ENCODE results near the gene GLIS1.

The GLIS1 gene

DNA sequence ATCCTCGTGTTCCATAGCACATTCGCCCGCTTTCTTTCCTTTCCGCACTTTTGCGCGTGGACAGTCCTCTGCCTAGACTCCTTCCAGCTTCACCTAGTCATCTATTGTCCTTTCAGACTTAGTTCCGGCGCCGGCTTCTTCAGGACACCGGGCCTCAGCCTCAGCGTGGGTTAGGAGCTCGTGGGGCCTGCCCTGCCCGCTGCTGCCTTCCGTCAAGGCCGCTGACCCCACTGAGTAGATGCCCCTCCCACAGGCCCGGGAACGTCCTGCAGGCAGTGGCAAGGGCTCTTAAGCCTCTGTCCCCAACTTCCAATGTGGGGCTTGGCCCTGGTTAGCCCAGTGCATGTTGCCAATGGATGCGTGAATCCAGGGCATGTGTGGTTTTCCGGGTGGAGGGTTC is 268.4 kb downstream of the GLIS1 start:
- DNase-seq (ENCODE audit: insufficient read length, low spot score) = no peak
- no peak for FAIRE-seq
- no peak for TF ChIP-seq POLR2A (IDR thresholded peaks at IDR 0.05; ENCODE audit: low read depth, low read length)

DNA sequence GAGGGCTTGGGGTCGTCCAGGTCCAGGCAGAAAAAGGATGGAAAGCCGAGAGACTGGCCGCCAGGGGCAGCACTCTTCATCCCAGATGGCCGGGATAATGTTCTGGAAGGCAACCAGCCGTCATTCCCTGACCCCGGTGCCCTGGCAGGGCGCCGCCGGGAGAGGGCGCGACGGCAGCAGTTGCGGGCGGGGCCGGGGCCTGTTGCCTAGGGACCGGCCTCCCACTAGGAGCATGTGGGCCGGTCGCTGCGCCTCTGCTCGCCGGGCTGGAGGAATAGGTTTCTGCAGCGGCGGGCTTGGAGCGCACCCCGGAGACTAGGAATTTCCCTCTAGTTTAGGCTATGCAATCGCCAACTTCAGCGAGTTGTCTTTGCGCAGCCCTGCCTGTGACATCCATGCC is 268.8 kb downstream of the GLIS1 start:
- FAIRE-seq = no peak

DNA sequence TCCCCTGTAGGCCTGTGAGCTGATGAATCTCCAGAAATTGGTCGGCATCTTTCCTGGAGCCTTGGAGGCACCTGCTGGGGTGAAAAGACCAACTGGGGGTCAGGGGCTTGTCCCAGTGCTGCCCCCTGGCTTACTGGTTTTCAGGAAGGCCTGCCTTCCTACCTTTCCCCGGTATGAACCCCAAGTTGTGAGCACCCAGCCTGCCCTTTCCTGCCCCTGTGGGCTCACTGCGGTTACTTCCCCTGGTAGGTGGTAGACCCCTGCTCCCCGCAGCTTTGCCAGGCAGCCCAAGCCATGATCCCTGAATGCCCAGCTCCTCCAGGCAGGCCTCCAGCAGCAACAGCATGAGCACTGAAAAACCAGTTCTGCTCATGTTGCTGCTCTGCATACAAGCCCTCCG is 269.6 kb downstream of the GLIS1 start:
- no peak for TF ChIP-seq POLR2A (IDR thresholded peaks at IDR 0.05; ENCODE audit: low read depth, low read length)
- FAIRE-seq (no peak), DNase-seq (ENCODE audit: insufficient read length, low spot score) (no peak)

More for the DNA sequence above, 268.8 kb downstream of the GLIS1 start:
- no peak for DNase-seq (ENCODE audit: insufficient read length, low spot score)
- no peak for TF ChIP-seq POLR2A (IDR thresholded peaks at IDR 0.05; ENCODE audit: low read depth, low read length)

DNA sequence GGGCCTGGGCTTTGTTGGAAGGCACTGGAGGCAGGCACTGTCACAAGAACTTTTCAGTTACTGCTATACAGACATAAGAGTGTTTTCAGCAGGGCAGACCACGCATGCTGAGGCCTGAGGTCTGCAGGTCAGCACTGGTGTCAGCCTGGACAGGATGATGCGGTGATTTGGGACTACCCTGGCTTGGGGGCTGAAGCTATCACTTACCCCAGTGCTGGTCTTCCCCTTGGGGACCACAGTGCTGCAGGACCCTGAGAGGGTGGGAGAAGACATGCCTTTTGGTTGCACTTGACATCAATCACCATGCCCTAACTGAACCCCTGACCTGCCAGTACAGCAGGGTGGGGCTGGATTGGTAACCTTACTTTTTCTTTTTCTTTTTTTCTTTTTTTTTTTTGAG is 270.6 kb downstream of the GLIS1 start:
- TF ChIP-seq POLR2A (IDR thresholded peaks at IDR 0.05; ENCODE audit: low read depth, low read length) = no peak
- FAIRE-seq (no peak), DNase-seq (ENCODE audit: insufficient read length, low spot score) (no peak)

DNA sequence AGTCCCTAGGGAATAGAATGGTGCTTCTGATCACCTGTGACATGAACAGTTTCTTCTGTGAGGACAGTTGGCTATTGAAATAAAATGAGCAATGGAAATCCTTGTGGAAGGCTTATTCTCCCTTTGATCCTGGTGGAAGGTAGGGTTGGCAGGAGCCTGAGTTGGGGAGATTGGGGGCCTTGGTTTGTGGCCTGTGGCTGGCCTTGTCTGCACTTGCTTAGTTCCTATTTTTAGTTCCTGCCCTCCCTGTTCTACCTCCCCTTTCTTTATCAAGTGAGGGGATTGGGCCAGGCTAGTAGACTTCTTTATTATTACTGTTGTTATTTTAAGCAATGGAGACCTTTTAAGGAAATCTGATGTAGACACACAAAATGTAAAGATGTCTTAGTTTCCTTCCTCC is 271.6 kb downstream of the GLIS1 start:
- no peak for TF ChIP-seq POLR2A (IDR thresholded peaks at IDR 0.05; ENCODE audit: low read depth, low read length)
- FAIRE-seq = no peak
- no peak for DNase-seq (ENCODE audit: insufficient read length, low spot score)

DNA sequence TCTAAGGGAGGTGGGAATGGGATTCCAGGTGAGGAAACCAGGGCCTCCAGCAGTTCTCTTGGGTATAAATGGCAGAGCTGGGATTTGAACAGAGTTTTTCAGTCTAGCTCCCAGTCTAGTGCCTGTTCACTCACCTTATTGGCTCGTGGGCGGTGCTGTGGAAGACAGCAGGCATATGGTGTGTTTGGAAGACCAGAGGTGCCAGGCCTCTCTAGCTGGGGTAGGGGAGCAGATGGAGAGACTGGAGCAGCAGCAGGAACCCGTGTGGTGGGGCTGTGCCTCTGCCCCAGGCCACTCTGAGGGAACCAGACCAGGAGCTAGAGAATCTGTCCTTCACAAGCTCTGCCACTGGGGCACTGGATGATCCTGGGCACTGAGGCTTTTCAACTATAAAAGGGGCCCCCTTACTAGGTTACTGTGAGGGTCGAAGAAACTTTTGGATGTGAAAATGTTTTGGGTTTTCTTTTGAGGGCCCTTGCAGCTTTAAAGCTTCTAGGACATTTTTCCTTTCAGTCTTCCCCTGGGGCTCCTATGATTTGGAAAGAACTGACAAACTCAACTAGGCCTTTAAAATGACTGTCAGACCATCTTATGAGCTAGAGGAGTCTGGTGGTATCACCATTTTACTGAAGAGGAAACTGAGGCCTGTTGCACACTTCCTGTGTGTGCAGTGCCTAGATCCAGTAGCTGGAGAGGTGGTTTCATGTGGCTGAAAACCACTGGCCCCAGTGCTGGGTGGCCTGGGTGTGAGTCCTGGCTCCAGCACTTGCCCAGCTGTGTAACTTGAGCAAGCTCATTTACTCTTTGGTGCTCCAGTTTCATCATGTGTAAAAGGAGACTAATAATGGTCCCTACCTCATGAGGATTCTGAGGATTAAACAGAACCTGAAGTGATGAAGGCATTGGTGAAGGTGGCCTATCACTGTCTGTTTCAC is 273.7 kb downstream of the GLIS1 start:
- FAIRE-seq (no peak), DNase-seq (ENCODE audit: insufficient read length, low spot score) (no peak)
- no peak for TF ChIP-seq POLR2A (IDR thresholded peaks at IDR 0.05; ENCODE audit: low read depth, low read length)

DNA sequence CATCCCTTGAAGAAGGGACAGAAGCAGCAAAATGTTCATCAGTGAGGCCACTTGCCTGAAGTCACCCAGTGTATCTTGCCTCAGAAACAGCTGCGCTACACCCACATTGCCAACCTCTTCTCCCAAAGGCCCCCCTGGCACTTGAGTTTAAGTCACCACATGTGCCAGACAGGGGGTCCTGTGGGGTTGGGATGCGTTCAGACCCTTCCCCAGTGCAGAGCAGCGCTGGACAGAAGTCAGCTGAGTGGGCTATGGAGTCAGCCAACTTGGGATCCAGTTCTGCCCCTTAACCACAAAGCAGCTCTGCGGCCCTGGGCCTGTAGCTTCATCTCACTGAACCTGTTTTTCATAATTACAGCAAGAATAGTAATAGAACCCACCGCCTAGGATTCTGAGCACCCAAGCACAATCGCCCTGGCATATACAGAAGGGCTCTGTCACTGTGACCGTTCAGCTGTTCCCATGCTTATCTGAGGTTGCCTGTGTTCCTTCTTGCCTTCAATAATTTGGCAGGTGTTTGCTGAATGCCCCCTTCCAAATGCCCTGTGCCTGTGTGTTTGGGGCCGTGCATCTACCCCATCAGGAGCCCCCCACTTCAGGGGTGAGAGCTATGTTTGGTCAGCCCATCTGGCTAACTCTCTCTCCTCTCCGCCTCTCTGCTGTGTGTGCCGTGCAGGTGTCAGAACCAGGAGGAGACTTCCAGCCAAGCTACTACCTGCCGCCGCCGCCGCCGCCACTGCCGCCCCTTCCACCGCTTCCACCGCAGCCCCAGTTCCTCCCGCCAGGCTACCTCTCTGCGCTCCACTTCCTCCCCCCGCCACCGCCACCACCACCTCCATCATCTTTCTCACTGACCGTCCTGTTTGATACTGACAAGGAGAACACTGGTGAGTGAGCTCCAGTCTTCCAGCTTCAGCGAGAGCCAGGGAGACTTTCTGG is 274.7 kb downstream of the GLIS1 start:
- DNase-seq (ENCODE audit: insufficient read length, low spot score) (no peak), FAIRE-seq (no peak)
- TF ChIP-seq POLR2A (IDR thresholded peaks at IDR 0.05; ENCODE audit: low read depth, low read length) = no peak

DNA sequence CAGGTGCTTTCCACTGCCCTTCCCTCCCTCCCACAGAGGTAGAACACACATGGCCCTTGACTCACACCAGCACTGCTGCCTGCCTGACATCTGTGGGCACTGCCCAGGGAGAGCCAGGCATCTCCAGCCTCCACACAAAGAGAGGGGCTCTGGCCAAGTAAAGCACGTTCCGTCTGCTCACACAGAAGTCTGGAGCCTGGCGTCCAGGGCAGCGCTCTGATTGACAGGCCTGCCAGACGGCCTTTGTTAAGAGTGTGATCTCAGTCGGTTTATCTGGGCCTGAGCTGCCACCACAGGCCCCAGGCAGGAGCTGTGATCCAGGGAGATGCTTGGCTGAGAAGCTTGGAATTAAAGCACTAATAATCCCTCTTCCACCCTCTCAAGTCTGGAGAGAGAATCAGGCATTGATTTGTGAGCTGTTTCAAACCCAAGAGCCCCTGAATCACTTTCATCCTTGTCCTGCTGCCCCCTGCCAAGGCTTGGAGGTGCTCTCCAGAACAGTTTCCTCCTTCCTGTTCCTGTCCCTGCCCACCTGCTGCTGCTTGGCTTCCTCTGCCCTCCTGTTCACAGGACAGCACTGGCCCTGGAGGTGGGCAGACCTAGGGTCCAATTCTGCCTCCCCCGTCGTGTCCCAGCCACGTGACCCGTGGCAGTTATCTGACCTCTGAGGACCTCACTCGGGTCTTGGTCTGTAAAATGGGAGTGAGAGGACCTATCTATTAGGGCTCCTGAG is 276.0 kb downstream of the GLIS1 start:
- TF ChIP-seq POLR2A (IDR thresholded peaks at IDR 0.05; ENCODE audit: low read depth, low read length) = no peak
- FAIRE-seq (no peak), DNase-seq (ENCODE audit: insufficient read length, low spot score) (no peak)

DNA sequence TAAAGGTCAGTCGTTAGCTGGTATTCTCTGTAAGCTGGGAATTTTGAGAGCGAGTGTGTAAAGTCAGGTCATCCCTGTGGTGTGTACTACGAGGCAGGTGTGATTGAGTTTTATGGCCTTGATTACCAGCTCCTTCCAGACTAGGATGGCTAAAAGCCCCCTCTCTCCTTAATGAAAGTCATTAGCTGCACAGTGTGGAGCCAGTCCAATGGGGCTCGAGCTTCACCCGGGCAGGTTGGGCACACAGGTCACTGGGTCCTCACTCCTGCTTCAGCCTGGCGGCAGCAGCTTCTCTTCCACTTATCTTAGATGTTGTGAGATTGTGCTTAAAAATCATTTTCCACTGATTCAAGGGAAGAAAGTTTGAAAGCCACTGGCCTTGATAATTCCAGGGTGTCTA is 276.8 kb downstream of the GLIS1 start:
- no peak for TF ChIP-seq POLR2A (IDR thresholded peaks at IDR 0.05; ENCODE audit: low read depth, low read length)
- no peak for DNase-seq (ENCODE audit: insufficient read length, low spot score)
- no peak for FAIRE-seq

DNA sequence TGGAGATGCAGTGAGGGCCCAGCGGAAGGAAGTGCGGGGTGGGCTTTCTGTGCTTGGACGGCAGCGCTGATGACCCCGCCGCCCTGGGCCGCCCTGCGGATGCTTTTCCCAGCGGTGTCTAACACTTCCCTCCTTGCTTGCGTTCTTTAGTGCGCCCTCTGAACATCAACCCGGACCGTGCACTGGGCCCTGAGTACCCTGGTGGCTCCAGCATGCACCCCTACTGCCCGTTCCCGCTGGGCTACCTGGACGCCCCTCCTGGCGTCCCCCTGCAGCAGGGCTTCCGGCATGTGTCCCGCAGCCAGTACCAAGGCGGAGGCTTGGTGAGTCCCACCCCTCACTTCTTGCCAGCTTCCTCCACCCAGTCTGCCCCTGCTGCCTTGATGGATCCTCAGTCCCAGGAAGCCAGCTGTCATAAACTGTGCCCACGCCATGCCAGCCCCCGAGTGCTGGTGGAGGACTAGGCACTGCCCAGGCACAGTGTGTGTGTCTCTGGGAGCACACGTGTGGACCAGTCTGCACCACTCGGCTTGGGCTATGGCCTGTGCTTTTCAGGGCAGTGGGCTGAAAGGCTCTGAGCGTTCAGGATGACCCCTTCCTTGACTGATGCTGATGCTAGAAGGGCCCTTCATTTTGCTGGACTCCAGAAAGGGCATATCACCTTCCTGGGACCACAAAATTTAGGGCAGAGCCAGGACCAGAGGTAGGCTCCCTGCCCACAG is 277.5 kb downstream of the GLIS1 start:
- DNase-seq (ENCODE audit: insufficient read length, low spot score) (no peak), FAIRE-seq (no peak)
- no peak for TF ChIP-seq POLR2A (IDR thresholded peaks at IDR 0.05; ENCODE audit: low read depth, low read length)

DNA sequence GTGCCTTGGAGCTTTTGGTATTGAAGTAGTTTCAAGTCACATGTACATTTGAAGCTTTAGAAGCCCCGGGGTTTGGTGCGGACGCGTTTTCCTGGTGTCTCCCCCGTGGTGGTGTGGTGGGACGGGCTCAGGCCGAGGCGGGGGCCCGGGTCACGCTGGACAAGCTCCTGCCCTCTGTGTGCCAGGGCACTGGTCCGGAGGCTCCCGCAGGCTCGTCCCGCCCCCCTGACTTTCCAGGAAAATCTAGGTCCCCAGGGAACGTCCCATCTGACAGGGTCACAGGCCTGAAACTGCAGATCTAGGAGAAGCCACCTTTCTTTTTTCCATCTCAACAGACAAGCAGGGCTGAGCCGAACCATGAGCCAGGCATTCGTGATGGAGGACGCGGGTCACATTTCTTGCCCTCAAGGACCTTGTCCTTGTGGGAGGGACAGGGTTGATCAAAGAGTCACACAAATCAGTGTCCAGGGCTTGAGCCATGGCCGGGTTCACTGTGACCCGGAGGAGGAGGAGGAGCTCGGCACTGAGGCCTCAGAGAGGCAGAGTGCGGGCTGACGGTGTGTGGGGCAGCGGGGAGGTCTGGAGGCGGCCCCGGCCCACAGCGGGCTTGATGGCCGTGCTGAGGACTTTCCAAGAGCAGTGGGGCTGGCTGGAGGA is 278.2 kb downstream of the GLIS1 start:
- FAIRE-seq = no peak
- TF ChIP-seq POLR2A (IDR thresholded peaks at IDR 0.05; ENCODE audit: low read depth, low read length) = no peak
- DNase-seq (ENCODE audit: insufficient read length, low spot score) = no peak

DNA sequence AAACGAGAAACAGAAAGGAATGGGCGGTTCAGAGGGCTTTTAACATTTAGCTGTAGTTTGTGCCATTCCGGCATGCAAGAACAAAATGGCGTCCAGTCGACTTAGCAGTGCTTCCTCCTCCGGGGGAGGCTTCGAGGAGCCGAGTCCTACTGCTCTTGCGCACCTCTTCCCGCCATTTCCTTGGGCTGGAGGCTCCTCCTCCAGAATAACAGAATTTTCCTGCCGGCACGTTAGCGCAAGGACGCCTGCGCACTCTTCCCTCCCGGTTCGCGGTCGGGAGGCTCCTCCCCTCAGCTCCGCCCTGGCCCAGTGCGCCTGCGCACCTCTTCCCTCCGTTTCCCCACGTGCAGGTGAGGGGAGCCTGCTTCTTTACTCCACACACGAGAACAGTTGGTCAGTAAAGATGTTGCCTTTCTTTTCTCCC is 278.7 kb downstream of the GLIS1 start:
- FAIRE-seq (no peak), DNase-seq (ENCODE audit: insufficient read length, low spot score) (no peak)
- TF ChIP-seq POLR2A (IDR thresholded peaks at IDR 0.05; ENCODE audit: low read depth, low read length) = no peak

Data from H54 (cell line).